Mucosa of gallbladder (tissue), 1 donor: Measurements from ENCODE around the gene MTNR1B. TPM values are rescaled to one million over a fixed set of nuclear protein-coding genes. Genes with fewer than 3 reads are reported as not detected.

ENCODE experiments used
- total RNA-seq: library from RNA; stranded (reverse); gene quantifications from one replicate; pipeline ENCODE4 v1.2.1, GENCODE V29; 2021
- donor health status: DM: no; HTN: no; CAD: no.

Gene MTNR1B
- total RNA-seq, 1 donor from 2014 or later = not detected

Other genes starting within 250 kb of the MTNR1B start
- gene SLC36A4, start 228.3 kb downstream of the MTNR1B start, total RNA-seq = 8.2 TPM